Retinal pigment epithelial cell (primary cell): ENCODE measurements around the gene CNFN.

Source experiments
- DNase-seq: peaks from one replicate; pipeline ENCODE4 v3.0.0-alpha.2; 2010; ENCODE audit warnings: low read depth
- H3K4me3 ChIP-seq: 2 replicates; pipeline ENCODE4 v1.5.1; 2011; ENCODE audit warnings: mild to moderate bottlenecking, low read length, control low read depth, moderate library complexity
- TF ChIP-seq, protein P1 (sequence below): conservative IDR thresholded peaks from 2 replicates; pipeline ENCODE4 v1.5.1; 2011; ENCODE audit warnings: low read depth, low read length, control low read depth, inconsistent platforms

CNFN gene

DNA sequence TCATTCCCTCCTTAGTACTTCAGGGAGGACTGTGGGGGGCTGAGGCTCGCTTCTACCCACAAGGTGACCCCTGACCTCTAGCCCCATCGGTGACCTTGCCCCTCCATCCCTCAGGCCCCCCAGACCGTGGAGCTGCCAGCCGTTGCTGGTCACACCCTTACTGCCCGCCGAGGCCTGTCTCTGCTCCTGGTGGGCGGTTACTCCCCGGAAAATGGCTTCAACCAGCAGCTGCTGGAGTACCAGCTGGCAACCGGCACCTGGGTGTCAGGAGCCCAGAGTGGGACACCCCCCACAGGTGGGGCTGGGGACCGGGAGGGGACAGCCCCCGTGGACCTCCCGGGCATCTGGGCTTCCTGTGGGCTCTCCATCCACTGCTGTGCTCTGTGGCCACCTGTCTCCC, 32.8 kb downstream of the CNFN start:
- H3K4me3 ChIP-seq, result no peak overlapping the region
- no peak for DNase-seq
- TF ChIP-seq, protein P1, sequence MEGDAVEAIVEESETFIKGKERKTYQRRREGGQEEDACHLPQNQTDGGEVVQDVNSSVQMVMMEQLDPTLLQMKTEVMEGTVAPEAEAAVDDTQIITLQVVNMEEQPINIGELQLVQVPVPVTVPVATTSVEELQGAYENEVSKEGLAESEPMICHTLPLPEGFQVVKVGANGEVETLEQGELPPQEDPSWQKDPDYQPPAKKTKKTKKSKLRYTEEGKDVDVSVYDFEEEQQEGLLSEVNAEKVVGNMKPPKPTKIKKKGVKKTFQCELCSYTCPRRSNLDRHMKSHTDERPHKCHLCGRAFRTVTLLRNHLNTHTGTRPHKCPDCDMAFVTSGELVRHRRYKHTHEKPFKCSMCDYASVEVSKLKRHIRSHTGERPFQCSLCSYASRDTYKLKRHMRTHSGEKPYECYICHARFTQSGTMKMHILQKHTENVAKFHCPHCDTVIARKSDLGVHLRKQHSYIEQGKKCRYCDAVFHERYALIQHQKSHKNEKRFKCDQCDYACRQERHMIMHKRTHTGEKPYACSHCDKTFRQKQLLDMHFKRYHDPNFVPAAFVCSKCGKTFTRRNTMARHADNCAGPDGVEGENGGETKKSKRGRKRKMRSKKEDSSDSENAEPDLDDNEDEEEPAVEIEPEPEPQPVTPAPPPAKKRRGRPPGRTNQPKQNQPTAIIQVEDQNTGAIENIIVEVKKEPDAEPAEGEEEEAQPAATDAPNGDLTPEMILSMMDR, result no peak

DNA sequence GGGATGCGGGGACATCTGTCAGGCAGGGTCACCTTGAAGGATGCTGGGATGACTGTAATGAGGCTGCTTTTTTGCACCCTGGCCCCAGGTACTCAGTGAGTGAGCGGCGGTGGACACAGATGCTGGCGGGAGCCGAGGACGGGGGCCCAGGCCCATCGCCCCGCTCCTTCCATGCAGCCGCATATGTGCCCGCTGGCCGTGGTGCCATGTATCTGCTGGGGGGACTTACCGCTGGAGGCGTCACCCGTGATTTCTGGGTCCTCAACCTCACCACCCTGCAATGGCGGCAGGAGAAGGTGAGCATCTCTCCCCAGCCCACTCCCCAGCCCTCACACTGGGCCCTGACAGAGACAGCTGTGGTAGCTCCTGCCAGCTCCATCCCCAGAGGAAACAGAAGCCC, 33.4 kb downstream of the CNFN start:
- H3K4me3 ChIP-seq, result no peak overlapping the region
- TF ChIP-seq, protein P1, result no peak
- no peak for DNase-seq

DNA sequence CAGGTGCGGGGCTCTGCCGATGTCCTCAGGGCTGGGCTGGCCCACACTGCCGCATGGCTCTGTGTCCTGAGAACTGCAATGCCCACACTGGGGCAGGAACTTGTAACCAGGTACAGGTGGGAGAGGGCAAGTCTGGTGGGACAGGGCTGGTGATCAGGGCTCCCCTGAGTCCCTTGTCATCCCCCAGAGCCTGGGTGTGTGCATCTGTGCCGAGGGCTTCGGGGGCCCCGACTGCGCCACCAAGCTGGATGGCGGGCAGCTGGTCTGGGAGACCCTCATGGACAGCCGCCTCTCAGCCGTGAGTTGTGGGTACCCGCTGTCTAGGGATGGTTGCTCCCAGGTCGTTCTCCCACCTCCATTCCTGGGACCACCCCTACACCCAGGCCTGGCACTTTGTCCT, 34.2 kb downstream of the CNFN start:
- DNase-seq, result no peak
- TF ChIP-seq, protein P1, result no peak
- no peak overlapping the region for H3K4me3 ChIP-seq

DNA sequence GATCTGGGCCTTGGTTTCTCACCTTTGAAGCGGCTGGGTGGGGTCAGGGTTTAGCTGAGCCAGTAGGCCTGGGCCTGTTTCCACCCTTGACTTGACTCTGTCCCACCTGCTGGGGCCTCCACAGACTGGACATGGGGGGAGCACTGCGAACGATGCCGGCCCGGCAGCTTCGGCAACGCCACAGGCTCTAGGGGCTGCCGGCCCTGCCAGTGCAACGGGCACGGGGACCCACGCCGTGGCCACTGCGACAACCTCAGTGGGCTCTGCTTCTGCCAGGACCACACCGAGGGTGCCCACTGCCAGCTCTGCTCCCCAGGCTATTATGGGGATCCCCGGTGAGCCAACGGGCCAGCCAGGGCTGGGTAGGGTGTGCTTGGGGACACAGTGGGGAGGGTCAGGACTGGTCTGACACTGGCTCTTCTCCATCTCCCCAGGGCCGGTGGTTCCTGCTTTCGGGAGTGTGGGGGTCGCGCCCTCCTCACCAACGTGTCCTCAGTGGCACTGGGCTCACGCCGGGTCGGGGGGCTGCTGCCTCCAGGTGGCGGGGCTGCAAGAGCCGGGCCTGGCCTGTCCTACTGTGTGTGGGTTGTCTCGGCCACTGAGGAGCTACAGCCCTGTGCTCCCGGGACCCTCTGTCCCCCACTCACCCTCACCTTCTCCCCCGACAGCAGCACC, 36.6 kb downstream of the CNFN start:
- TF ChIP-seq, protein P1, result no peak
- DNase-seq, result no peak
- no peak overlapping the region for H3K4me3 ChIP-seq

DNA sequence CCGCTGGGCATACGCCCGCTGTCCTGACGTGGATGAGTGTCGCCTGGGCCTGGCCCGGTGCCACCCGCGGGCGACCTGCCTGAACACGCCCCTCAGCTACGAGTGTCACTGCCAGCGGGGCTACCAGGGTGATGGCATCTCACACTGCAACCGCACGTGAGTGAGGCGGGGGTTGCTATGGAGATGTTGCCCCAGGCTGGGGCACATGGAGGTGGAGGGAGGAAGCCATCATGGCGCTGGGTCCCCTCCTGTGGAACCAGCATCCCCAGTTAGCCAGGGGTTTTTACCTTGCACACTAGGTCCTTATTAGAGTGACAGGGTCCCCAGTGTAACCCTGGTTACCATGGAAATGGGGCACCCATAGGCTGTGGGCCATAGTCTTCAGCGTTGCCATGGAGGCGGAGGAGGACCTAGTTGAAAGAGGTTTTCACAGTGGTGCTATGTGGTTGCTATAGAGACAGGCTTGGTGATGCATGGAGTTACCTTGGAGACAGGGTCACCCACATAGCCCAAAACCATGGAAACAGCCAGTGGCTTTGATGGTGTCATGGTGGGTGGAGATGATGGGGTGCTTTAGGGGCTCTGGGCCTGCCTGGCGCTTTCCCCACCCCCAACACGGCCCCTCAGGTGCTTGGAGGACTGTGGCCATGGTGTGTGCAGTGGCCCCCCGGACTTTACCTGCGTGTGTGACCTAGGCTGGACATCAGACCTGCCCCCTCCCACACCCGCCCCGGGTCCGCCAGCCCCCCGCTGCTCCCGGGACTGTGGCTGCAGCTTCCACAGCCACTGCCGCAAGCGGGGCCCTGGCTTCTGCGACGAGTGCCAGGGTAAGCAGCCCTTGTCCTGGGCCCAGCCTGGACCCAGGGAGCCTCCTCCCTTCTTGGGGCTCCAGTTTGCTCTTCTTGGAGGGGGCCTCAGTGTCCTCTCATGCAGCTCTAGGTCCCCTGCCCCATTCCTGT, 37.5 kb downstream of the CNFN start:
- H3K4me3 ChIP-seq, result no peak overlapping the region
- no peak for DNase-seq

DNA sequence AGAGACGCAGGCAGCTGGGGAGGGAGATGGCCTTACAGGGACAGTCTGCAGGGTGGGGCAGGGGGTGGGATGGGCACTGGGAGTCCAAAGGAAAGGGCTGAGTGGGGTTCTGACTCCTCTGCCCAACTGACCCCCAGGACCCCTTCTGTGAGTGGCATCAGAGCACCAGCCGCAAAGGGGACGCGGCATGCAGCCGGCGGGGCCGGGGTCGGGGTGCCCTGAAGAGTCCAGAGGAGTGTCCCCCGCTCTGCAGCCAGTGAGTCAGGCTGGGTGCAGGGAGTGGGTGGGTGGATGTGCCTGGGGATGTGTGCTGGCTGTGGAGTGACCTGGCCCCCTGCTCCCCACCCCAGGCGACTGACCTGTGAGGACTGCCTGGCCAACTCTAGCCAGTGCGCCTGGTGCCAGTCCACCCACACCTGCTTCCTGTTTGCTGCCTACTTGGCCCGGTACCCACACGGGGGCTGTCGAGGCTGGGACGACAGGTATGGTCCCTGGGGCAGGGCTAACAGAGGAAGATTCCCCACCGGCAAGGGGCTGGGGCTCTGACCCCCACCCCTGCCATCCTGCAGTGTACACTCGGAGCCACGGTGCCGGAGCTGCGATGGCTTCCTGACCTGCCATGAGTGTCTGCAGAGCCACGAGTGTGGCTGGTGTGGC, 38.9 kb downstream of the CNFN start:
- DNase-seq, result no peak
- TF ChIP-seq, protein P1, result no peak
- H3K4me3 ChIP-seq, result no peak overlapping the region

More for the DNA sequence above, 37.5 kb downstream of the CNFN start:
- TF ChIP-seq, protein P1, result no peak
